Erythroblast (primary cell): ENCODE measurements around the gene CTNNB1.

ENCODE experiments used
- DNase-seq, 2 experiments: peaks; one replicate each; lab custom pipeline; 2025; lab: John Stamatoyannopoulos, UW
- GATA1 ChIP-seq: IDR thresholded peaks from 2 replicates; pipeline ENCODE4 v1.6.1; 2011; ENCODE audit warnings: low read depth, mild to moderate bottlenecking, control low read depth, low read length, moderate library complexity
- POLR2A ChIP-seq: IDR thresholded peaks from 2 replicates; pipeline ENCODE4 v1.6.1; 2011; ENCODE audit warnings: mild to moderate bottlenecking, low read length

CTNNB1 gene

DNA sequence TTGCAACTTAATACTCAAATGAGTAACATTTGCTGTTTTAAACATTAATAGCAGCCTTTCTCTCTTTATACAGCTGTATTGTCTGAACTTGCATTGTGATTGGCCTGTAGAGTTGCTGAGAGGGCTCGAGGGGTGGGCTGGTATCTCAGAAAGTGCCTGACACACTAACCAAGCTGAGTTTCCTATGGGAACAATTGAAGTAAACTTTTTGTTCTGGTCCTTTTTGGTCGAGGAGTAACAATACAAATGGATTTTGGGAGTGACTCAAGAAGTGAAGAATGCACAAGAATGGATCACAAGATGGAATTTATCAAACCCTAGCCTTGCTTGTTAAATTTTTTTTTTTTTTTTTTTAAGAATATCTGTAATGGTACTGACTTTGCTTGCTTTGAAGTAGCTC is 40.3 kb downstream of the CTNNB1 start:
- DNase-seq, result no peak
- no peak for TF ChIP-seq POLR2A
- no peak for TF ChIP-seq GATA1

DNA sequence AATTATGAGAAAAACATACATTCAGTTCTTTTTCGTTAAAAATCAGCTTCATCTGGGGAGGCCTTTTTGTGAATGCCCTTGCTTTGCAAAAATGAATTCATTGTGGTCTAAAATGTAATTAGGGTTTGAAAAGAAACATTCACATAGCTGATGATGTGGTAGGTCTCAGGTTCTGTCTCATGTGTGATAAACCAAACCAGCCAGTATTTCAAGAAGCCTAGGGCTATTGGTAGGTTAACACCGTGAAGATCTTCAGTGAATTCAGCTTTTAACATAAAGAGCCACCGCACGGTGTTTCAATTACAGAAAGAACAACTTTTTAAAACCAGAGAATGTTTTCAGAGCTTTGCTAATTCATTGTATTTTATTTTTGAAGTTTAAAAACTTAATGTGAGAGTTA is 41.9 kb downstream of the CTNNB1 start:
- no peak for TF ChIP-seq POLR2A
- TF ChIP-seq GATA1, result no peak

DNA sequence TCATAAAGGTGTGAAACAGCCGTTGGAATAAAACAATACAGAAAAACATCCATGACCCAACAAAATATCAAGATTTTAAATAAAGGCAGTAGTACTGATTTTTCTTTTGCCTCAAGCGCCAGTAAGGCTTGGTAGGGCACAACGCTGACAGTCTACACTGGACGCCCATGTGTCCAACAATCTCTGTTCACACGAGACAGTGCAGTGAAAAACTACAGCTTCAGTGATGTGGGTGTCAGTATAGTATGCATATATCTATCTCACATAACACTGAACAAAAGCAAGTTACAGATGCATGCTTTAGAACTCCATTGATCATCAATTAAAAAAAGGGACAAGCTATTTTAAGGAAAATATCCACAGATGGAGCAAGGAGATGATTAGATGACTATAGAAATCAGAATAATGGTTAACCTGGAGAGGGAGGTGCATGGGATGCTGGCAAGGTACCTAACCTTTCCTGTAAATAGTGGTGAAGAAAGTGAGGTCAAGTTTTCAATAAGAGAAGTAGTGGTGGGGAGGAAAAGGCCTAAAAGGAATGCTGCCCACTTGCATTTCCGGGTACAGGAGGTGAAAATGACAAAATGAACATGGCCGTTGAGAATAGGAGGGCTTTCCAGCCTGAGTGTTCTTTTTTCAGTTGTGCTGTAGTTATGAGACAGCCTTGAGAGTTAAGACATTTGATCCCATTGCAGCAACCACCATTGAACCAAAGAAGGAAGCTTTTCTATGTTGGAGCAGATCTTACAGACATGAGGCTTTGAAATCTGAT is 42.7 kb downstream of the CTNNB1 start:
- DNase-seq, result no peak
- TF ChIP-seq POLR2A, result no peak
- no peak for TF ChIP-seq GATA1

More for the DNA sequence above, 41.9 kb downstream of the CTNNB1 start:
- no peak for DNase-seq

DNA sequence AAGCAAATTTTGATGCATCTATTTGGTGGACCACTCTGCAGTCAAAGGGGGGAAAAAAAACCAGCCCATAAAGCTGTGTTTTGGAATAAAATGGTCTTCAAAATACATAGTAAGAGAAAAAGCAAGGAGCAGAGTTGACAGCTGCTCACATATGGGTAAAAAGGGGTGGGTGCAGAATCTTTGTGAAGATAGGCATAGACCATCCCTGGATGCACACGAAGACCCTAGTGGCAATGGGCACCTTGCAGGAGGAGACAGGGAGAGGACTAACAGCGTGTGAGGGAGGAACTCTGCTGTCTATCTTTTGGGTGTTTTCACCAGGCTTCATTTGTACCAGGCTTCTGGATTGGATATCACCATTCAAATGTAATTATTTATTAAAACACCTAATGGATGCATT is 43.9 kb downstream of the CTNNB1 start:
- DNase-seq, result no peak
- TF ChIP-seq GATA1 (no peak), POLR2A (no peak)

DNA sequence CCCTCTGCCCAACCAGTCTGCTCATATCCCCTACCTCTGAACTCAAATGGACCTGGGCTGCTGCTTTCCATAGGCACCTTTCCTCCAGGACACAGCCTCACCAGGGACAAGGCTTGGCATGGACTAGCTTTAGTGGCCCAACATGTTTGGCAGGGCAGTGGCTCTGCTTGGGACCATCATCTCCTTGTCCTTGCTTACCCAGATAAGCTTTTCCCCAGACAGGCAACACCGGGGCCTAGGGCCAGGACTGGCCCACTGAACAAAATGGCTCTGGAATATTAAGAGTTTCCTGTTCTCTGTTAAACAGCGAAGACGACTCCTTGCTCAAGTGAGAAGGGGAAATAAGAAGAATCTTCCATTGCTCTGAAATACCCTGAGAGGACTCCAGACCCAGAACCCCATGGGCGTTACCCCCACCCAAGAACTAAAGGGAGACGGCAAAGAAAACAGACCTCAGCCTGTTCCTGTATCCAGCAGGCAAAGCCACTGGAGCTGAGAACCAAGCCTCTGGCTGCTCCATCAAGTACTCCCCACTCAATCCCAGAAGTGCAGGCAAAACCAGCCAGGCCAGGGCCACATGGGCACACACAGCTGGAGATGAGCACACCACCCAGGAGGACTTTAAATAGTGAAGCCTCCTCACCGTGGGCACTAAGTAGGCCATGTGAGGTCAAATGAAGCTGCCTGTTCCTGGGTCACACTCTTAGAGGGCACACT is 45.5 kb downstream of the CTNNB1 start:
- TF ChIP-seq POLR2A (no peak), GATA1 (no peak)
- no peak for DNase-seq

DNA sequence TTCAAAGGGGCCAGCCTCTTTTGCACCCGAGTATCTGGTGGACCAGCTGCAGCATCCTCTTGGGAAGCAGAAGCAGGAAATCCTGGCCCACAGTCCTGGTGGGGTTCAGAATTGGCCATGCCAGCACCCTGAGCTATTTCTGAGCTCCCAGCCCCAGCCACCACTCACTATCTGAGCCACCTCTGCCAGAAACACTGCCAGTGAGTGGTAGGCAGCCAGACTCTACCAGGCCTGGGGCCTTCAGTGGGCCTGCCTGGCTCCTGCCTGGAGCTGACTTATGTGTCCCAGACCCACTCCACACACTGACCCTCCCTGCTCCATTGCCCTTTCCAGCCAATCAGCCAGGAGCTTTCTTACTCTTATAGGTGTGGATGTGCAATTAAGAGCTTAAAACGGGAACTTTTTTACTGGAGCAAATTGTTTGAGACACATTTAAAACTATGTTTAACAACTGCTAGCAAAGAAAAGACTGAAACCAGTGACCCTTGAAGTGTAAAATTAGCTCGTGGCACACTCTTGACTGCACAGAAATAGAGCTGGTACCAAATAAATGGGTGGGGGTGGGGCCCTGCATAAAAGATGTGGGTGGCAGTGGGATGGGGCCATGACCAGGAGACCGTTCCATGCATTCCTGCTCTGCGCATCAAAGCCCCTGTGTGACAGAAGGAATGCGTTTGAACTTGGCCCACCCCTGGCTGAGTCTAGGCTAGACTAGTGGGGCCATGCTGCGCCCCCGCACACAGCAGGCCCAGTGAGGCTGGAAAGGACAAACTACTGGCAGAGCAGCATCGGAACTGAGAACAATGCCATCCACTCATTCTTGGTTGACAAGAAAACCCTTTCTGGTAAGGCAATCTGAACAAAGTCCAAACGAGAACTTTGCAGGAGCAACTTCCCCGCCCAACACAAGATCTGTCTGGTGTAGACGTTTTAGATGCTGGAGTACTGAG is 48.0 kb downstream of the CTNNB1 start:
- no peak for DNase-seq
- TF ChIP-seq POLR2A (no peak), GATA1 (no peak)

DNA sequence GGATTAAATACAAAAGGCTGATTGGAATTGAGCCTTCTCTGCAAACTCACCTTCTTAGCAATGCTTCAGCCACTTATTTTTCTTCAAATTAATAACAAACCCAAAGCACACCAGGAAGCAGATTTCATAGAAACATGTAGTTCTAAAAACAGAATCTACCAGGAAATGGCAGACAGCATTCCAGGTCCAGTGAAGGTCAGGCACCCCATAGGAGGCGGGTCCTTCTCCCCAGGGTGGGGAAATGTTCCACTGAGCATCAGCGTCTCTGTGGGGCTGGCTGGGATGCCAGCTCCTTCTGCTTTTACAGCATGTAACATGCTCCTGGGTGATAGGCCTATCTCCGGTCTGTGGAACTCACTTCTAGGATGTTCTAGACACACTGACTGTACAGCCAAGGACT is 49.2 kb downstream of the CTNNB1 start:
- no peak for DNase-seq
- no peak for TF ChIP-seq GATA1
- no peak for TF ChIP-seq POLR2A

DNA sequence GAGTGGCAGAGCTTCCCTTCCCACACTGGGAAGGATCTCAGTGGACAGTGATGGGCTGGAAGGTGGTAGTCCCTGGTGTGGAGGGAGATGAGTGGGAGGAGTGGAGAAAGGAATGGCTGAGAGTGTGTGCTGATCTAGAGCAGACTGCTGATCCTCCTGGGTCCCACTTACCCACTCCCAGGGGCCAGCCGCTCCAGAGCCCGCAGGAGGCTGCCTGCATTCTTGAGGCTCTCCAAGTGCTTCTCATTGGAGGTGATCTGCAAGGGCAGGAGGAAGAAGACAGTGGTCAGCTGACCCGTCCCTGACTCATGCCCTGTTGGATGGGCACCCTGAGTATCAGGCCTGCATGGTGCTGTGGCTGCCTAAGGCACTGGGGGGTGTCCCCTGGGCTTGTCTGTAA is 50.0 kb downstream of the CTNNB1 start:
- DNase-seq, result no peak
- no peak for TF ChIP-seq GATA1
- TF ChIP-seq POLR2A, result no peak

DNA sequence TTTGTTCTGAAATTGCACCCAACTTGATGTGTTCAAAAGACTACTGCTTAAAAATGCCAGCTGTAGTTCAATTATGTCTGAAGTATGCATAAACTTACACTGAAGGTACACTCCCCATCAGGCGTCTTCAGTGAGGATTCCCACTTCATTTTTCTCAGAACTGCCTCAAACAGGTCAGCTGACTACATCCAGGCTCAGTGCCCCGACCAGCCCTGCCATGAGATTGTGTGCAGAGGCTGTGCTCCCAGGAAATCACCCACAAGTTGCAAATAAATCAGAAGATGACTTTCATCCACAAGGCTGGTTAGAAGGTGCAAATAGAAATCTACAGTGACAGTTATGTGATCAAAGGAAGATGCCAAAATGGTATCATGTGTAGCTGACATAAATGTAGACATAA is 51.5 kb downstream of the CTNNB1 start:
- DNase-seq, result no peak
- no peak for TF ChIP-seq POLR2A
- TF ChIP-seq GATA1, result no peak

DNA sequence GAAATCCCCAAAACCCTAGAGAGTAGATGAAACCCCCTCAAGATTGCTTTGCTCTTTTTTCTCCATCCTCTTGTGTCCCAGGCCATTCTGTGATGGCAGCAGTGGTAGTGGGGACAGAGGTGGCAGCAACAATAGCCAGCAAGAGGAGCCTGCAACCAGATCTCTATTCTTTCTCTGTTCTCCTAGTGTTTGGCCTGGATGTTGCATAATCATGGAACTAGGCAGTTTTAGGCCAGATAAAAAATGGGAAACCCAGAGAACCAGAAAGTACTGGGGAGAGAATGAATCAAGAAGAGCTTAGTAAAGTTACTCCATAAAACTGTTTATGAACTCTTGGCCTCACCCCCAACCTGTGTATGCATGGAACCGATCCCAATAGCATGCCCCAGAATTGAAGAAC is 52.3 kb downstream of the CTNNB1 start:
- DNase-seq, result no peak
- TF ChIP-seq POLR2A (no peak), GATA1 (no peak)

DNA sequence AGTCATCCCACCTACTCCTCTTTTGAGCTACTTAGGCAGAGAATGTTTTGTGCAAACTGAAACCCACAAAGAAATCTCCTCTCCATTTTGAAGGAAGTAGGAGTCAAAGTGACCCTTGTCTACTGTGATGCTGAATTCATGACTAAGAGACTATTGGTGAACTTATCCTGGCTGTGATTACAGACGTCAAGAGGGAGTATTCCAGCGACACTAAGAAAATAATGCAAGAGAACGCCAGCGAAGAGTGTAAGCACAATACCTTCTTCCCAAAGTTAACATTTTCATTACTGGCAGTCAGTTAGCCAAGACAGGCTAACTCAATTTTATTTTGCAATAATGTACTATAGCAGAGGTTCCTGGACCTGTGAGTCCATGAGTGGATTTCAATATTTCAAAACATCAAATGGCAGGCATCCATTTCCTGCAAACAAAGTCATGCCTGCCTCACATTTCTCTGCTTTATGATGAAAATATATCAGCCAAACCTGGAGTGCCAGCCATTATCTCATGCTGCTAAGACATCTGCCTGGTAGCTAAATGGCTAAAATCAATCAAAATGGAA is 59.0 kb downstream of the CTNNB1 start:
- DNase-seq, result no peak
- TF ChIP-seq GATA1 (no peak), POLR2A (no peak)

DNA sequence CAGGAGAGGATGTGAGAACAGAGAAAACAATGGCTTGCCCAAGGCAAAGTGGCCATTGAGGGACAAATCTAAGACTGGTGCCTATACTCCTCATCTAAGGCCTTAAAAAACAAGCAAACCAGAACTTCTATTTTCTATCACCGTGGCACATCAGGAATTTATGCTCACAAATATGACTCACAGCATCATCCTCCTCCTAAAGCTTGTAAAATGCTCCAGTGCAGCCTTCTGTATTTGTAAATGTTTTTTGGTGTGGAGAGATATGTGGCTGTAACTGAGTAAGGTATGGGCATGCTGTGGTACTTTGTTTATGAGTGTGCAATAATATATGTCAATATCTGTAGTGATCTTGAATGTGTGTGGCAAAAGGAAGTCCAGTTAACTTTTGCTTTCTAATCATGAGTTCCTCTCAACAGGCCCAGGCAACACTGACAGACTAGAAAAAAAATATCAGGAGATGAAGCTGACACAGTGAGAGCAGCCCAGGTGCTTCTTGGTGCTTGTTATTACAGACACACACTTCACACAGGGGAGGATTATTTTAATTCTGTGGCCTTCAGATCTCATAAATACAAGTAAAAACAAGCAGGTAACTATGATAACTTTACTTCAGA is 60.3 kb downstream of the CTNNB1 start:
- TF ChIP-seq GATA1, result no peak
- TF ChIP-seq POLR2A, result no peak
- no peak for DNase-seq

DNA sequence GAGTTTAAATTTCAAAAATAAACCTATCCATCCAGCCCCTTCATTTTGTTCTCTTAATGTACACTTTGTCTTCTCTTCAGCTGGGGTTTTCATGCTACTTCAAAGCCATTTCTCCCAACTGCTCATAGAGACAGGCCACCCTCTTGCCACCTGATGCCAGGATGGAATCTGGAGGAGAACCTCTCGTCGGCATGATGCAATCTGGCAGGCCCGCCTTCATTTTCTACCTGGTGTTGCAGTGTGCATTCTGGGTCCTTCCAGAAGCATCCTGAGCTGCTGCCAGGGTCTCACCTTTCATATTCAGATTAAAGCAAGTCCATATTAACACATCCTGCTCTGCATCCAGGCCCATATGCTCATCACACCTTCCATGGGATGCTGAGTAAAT is 60.8 kb downstream of the CTNNB1 start:
- DNase-seq, result no peak

More for the DNA sequence above, 60.8 kb downstream of the CTNNB1 start:
- TF ChIP-seq GATA1 (no peak), POLR2A (no peak)
